IPS DF 6.9 (cell line): ENCODE results near the gene AIP.

ENCODE experiments used
- DNase-seq: peaks from one replicate; pipeline ENCODE4 v3.0.0-alpha.2; 2013; ENCODE audit warnings: low read depth, low spot score
- H3K27ac ChIP-seq: one replicate; pipeline ENCODE4 v1.5.1; 2013; ENCODE audit warnings: low read length, control low read depth
- H3K27me3 ChIP-seq: 2 replicates; pipeline ENCODE4 v1.6.1; 2013; ENCODE audit warnings: mild to moderate bottlenecking, low read length; ENCODE audit not compliant: control insufficient read depth, insufficient read depth
- H3K36me3 ChIP-seq: 2 replicates; pipeline ENCODE4 v1.6.1; 2013; ENCODE audit warnings: low read length; ENCODE audit not compliant: control insufficient read depth, insufficient read depth
- H3K4me1 ChIP-seq: 2 replicates; pipeline ENCODE4 v1.6.1; 2013; ENCODE audit warnings: low read length; ENCODE audit not compliant: control insufficient read depth, insufficient read depth
- H3K4me3 ChIP-seq: 2 replicates; pipeline ENCODE4 v1.5.1; 2013; ENCODE audit warnings: mild to moderate bottlenecking, low read length
- H3K9me3 ChIP-seq: 2 replicates; pipeline ENCODE4 v1.6.1; 2013; ENCODE audit warnings: low read length, inconsistent platforms; ENCODE audit not compliant: control insufficient read depth, insufficient read depth
- WGBS: extraction: QIAGEN DNeasy Blood & Tissue Kit; methylation state at CpG from one replicate; pipeline ENCODE4 v1.1.7; 2013; ENCODE audit warnings: mixed read lengths, missing lambda C conversion rate; ENCODE audit not compliant: insufficient read length, insufficient coverage; 5-methylcytosine and 5-hydroxymethylcytosine counted together

The AIP gene

DNA sequence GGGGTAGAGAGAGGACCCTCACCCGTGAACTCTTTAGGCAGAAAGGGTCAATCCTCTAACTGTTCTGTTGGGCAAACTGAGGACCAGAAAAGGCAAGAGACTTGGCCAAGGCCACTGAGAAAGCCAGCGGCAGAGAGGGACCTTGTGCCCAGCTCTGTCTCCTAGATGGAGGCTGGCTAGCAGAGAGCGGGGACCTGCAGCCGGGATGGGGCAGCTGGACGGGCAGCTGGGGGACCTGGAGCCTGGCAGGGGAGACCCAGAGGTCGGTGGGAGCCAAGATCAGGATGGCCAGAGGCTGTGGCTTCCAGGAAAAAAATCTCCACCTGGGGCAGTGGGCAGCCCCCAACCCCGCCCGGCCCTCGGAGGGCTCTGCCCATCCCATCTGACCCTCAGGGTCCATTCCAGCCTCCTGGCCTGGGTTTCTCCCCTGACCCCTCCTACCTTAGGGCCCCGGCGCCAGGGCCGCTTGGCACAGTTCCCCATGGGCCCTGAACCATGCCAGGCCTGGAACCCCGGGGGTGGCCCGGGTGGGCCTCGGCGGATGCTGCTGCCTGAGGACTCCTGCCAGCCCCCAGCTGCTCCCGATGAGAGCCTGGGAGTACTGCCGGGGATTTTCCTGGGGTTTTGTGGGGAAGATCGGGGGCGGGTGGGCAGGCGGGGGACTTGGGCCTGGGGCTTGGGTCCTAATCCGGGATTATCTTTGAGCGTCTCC, 40.2 kb downstream of the AIP start, which contains the start of gene CABP2:
Gene CABP2 (minus strand): TSS at position 603 of the 712 bp plus-strand sequence. CDS start 120 bp downstream, at position 483.
- Histone ChIP-seq H3K4me1 (no peaks in the 10 kb centered on the region), H3K27me3 (no peaks in the 10 kb centered on the region), H3K9me3 (no peaks in the 10 kb centered on the region), H3K4me3 (no peak within 1 kb of the TSS), H3K36me3 (no peaks in the 10 kb centered on the region), H3K27ac (no peak within 1 kb of the TSS)
- WGBS = no CpG with 5 or more reads among the region's 23 CpGs
- no peak for DNase-seq

DNA sequence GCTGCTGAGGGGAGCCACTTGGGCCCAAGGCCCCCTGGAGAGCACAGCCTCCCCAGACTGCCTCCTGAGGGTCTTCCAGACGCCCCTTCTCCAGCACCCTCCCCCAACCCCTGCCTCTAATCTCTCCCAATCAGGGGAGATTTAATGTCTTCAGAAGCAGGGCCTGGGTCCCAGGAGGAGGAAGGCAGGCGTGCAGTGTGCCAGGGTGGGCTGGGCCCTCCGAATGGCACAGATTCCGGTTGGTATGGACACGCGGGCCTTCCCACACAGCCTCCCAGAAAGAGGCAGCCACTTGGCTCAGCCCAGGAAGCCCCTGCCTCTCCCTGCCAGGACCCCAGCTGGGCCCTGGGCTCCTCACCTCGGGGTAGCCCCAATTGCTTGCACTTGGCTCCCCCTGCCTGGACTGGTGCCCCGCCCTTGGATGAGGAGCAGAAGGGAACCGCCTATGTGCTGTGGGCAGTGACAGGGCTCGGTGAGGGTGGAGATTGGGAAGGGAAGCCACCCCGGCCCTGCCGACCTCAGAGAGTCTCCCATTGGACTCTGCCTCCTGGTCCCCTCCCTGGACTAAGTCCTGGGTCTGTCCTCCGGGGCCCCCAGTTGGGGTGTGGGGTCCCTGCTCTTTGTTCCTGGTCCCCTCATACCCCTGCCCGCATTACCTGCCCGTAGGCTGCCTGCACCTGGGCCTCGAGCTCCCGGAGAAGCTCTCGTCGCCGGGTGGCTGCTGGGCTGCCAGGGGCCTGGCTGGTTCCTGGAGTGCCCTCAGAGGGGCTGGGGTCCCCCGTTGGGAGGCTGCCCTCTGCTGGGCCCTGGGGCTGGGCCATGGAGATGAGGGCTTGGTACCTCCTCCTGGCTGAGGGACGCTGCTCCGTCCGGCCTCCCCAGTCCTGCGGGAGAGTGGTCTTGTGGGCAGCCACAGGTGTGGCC, 41.0 kb downstream of the AIP start:
- no peak overlapping the region for H3K4me3 ChIP-seq
- H3K27ac ChIP-seq = no peak overlapping the region
- DNase-seq = no peak
- H3K27me3 ChIP-seq = no peaks in the 10 kb centered on the region
- no CpG with 5 or more reads among the region's 25 CpGs for WGBS
- no peaks in the 10 kb centered on the region for H3K9me3 ChIP-seq
- H3K4me1 ChIP-seq = no peaks in the 10 kb centered on the region
- H3K36me3 ChIP-seq = no peaks in the 10 kb centered on the region

DNA sequence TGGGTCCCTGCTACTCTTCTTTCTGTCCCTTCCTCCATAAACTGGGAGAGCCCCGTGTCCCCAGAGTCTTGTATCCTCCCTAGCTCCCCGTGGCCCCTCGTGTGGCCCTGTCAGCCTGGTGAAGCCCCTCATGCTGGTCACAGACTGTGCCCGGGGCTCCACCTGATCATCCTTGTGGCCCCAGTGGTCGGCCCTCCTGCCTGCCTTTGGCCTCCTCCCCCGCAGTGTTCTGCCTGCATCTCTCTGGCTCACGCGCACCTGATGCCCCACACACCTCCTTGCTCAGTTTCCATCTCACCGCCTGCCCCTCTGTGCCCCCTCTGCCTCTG, 41.6 kb downstream of the AIP start:
- H3K4me1 ChIP-seq = no peaks in the 10 kb centered on the region
- no peaks in the 10 kb centered on the region for H3K27me3 ChIP-seq
- WGBS = no CpG with 5 or more reads among the region's 9 CpGs

DNA sequence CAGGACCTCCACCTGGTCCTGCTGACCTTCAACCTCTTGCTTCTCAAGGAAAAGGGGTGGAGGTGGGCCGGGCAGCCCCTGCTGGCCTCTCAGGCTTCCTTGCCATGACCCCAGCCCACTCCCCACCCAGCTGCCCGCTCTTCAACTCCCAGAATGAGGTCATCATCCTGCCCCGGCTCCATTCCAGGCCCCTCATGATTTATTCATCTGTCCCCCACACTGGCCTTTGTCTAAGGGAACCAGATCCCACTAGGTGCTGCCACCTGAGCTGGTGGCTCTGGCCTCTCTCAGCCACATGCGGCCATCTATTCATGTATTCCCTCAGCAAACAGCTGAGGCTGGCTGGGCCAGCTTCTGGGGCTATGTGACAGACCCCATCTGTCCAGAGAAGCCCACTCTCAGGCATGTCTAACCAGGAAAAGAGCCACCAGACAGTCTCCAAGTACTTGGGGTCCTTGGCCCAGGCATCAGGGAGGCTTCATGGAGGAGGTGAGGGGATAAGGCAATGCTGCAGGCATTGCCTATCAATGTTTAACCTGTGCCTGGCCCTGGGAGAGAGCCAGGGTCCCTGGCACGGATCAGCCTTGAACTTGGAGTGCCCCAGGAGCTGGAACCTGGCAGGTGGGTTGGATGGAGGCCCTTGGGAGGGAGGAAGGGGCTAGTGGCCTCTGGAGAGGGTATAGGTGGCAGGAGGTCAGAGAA, 42.6 kb downstream of the AIP start:
- Histone ChIP-seq H3K27ac (no peak overlapping the region), H3K27me3 (no peaks in the 10 kb centered on the region), H3K9me3 (no peaks in the 10 kb centered on the region), H3K4me1 (no peaks in the 10 kb centered on the region), H3K4me3 (no peak overlapping the region), H3K36me3 (no peaks in the 10 kb centered on the region)
- DNase-seq = no peak
- no CpG with 5 or more reads among the region's 5 CpGs for WGBS

More for the DNA sequence above, 41.6 kb downstream of the AIP start:
- DNase-seq = no peak
- Histone ChIP-seq H3K9me3 (no peaks in the 10 kb centered on the region), H3K27ac (no peak overlapping the region), H3K36me3 (no peaks in the 10 kb centered on the region), H3K4me3 (no peak overlapping the region)

DNA sequence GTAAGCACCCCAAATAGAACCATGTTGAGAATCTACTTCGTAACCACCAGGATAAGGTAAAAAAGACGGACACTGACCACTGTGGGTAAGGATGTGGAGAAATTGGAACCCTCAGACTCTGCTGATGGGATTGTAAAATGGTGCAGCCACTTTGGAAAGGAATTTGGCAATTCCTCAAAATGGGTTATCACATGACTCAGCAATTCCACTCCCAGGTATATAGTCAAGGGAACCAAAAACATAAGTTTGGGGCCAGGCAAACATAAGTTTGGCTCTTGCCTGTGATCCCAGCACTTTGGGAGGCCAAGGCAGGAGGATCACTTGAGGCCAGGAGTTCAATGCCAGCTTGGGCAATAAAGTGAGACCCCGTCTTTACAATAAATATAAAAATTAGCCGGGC, 45.5 kb downstream of the AIP start:
- no CpG with 5 or more reads among the region's 4 CpGs for WGBS
- Histone ChIP-seq H3K27ac (no peak overlapping the region), H3K4me3 (no peak overlapping the region), H3K4me1 (no peaks in the 10 kb centered on the region), H3K36me3 (no peaks in the 10 kb centered on the region), H3K9me3 (no peaks in the 10 kb centered on the region; the same call in none of the 2 replicates), H3K27me3 (no peaks in the 10 kb centered on the region)
- no peak for DNase-seq

DNA sequence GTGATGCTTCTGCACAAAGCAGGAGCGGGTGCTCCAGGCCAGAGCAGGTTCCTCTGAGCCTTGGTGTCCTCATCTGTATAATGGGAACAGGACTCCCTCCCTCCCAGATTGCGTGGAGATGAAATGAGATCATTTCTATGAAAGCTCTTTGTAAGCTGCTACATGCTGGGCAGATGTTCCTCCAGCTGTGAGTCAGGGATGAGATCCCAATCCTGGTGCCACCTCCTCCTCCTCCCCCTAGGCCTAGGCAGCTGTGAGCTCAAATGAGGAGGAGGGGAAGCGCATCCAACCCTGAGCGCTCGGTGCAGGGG, 47.4 kb downstream of the AIP start:
- Histone ChIP-seq H3K27me3 (no peaks in the 10 kb centered on the region), H3K9me3 (peaks cover 4% of the 10 kb centered on the region), H3K4me1 (no peaks in the 10 kb centered on the region), H3K4me3 (no peak overlapping the region), H3K27ac (no peak overlapping the region), H3K36me3 (no peaks in the 10 kb centered on the region)
- no peak for DNase-seq
- no CpG with 5 or more reads among the region's 5 CpGs for WGBS

DNA sequence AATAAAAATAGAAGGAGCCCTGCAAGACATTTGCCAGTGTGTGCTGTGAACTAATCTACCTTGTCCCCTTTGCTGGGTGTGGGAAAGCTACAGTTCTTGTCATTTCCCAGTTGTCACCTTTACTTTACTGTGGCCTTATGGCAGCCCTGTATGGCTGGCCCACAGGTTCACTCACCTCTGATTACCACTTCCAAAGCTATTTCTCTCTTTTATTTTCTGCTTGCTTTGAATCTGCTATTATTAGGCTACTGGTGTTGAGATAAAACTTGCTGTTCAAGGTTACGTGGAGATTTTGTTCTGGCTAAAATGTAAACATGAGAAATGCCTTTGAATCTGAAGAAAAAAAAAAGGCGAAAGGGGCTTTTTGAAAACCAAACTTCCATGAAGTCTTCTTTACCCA, 50.1 kb downstream of the AIP start:
- Histone ChIP-seq H3K4me1 (no peaks in the 10 kb centered on the region), H3K27ac (no peak overlapping the region), H3K27me3 (no peaks in the 10 kb centered on the region), H3K4me3 (no peak overlapping the region), H3K36me3 (no peaks in the 10 kb centered on the region), H3K9me3 (peaks cover 4% of the 10 kb centered on the region)
- WGBS = no CpG with 5 or more reads among the region's 2 CpGs
- DNase-seq = no peak

DNA sequence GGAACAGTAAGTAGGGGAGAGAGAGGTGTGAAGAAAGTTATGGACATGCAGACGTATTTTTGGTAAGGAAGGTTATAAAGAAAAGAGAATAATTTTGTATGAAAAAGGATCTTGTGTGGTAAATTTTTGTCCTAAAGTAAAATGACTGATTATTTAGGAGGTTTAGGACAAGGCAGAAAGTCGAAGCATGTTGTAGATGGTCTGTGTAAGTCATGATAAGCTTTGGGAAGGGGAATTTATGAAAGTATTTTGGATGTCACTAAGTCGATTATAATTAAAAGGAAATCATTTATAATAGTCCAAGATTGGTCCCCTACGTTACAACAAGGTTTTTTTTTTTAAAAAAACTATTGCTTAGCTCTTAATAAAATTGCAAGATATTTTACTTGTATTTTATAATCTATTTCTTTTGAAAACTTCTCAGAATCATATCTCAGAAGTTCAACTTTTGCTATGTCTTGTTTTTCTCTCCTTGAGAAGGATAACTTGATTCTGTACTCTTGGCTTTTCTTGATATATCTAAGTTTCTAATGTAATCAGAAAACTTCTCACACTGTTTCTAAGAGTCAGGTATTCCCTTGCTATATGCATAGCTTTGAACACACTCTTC, 51.3 kb downstream of the AIP start:
- H3K9me3 ChIP-seq = peaks cover 4% of the 10 kb centered on the region
- no peak for DNase-seq
- H3K36me3 ChIP-seq = no peaks in the 10 kb centered on the region
- no peak overlapping the region for H3K4me3 ChIP-seq
- H3K4me1 ChIP-seq = no peaks in the 10 kb centered on the region
- no peaks in the 10 kb centered on the region for H3K27me3 ChIP-seq
- no peak overlapping the region for H3K27ac ChIP-seq
- WGBS = 100% methylated on average over 2 of the region's 4 CpGs

DNA sequence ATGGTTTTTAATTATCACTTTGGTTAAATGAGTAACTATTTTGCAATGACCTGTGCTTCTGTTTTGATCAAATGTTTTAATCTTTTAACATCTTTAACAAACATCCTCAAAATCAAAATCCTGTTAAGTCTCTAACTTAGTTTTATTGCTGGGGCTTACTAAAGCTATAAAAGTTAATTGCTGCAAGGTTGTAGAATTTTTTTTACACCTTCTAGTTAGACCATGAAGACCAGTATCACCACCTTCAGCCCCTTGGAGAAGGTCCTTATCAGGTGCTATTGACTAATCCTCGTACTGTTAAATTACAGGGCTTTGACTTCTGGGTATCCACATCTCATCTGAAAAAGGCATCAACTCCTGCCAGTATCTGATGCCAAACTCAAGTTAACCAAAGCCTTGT, 52.7 kb downstream of the AIP start:
- no peak overlapping the region for H3K4me3 ChIP-seq

DNA sequence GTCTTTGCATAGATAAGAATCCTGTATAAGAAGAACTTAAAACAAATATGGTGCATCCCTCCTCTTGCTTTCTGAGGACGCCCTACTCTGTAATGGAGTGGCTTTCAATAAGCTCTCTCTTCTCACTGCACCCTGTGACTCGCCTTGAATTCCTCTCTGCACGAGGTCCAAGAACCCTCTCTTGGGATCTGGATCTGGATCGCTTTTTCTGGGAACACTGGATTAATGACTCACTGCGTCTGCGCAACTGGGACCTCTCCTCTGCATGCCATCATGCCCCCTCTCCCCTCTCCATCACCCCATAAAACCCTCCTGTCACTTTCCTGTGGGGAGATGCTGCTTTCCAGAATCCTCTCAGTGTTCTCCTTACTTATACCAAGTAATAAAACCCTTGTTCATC, 55.5 kb downstream of the AIP start:
- no peak for DNase-seq
- H3K4me3 ChIP-seq = no peak overlapping the region
- whole genome bisulfite sequencing = no CpG with 5 or more reads among the region's 6 CpGs
- H3K9me3 ChIP-seq = peaks cover 4% of the 10 kb centered on the region
- H3K36me3 ChIP-seq = no peaks in the 10 kb centered on the region
- H3K4me1 ChIP-seq = no peaks in the 10 kb centered on the region
- H3K27ac ChIP-seq = no peak overlapping the region
- H3K27me3 ChIP-seq = no peaks in the 10 kb centered on the region

More for the DNA sequence above, 52.7 kb downstream of the AIP start:
- no peak for DNase-seq
- WGBS = no CpG with 5 or more reads among the region's 1 CpG
- no peaks in the 10 kb centered on the region for H3K27me3 ChIP-seq
- no peaks in the 10 kb centered on the region for H3K36me3 ChIP-seq
- no peak overlapping the region for H3K27ac ChIP-seq
- no peaks in the 10 kb centered on the region for H3K4me1 ChIP-seq
- H3K9me3 ChIP-seq = peaks cover 4% of the 10 kb centered on the region
